LNCAP (cell line): Measurements from ENCODE around the gene TOMT.

Experiments used
- TF ChIP-seq, protein P1 (sequence below): fragments of 450-650 bp; IDR thresholded peaks from 2 replicates; pipeline ENCODE4 v1.5.1; 2017; ENCODE audit warnings: mild to moderate bottlenecking

The TOMT gene

DNA sequence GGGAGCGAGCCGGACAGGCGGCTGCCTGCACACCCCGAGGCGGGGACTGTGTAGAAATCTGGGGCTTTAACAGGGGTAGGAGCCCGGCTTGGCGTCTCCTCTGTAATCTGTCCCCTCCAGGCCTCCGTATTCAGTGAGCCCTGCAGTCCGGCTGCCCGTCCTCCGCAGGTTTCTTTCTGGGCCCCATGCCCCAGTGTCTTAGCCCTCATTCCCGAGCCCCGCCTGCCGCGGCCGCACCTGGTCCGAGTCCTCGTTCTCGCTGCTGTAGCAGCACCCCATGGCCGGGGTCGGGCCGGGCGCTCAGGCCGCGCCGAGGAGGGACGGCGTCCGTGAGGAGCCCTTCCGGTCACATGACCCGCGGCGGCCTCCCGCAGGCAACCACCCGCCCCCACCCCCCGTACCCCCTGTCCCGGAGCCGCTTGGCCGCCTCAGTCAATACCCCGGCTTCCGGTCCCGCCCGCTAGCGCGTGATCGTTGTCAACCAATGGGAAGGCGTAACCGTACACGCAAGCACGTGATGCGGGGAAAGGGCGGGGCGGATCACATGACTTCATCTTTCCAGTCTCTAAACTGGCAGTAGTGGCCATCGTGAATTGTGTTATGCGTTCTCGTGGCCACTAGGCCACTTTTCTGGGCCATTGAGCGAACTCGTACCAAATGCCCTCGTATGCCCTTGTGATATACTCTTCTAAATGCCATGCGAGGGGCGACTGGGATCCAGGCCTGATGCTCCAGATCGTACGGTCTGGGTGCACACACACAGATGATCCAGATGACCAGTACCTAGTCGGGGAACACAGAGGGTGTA lies 2.6 kb upstream of the TOMT start, which contains the start of gene LAMTOR1:
TSS of gene LAMTOR1 (minus strand) at position 352 of the 808 bp plus-strand sequence. CDS start at position 279, 73 bp downstream.
- TF ChIP-seq, protein P1, sequence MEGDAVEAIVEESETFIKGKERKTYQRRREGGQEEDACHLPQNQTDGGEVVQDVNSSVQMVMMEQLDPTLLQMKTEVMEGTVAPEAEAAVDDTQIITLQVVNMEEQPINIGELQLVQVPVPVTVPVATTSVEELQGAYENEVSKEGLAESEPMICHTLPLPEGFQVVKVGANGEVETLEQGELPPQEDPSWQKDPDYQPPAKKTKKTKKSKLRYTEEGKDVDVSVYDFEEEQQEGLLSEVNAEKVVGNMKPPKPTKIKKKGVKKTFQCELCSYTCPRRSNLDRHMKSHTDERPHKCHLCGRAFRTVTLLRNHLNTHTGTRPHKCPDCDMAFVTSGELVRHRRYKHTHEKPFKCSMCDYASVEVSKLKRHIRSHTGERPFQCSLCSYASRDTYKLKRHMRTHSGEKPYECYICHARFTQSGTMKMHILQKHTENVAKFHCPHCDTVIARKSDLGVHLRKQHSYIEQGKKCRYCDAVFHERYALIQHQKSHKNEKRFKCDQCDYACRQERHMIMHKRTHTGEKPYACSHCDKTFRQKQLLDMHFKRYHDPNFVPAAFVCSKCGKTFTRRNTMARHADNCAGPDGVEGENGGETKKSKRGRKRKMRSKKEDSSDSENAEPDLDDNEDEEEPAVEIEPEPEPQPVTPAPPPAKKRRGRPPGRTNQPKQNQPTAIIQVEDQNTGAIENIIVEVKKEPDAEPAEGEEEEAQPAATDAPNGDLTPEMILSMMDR: no peak; the same call in 1 of the 2 replicates

DNA sequence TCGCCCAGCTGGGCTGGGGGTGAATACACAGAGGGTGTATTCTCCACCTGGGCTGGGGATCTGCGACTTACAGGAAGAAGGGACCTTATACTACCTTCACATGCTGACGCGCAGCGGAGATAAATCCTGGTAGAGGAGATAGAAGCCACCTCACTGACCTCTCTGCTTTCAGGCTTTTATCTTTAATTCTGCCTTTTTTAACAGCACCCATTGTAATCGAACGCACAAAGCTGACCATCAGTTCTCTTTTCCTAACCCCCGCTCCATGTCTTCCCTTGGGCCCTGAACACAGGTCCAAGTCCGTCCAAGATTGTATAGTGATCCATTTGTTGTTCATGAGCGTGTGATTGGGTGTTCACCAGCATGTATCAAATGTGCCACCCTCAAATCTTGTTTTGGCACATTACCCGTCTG lies 2.0 kb upstream of the TOMT start:
- TF ChIP-seq, protein P1: no peak

DNA sequence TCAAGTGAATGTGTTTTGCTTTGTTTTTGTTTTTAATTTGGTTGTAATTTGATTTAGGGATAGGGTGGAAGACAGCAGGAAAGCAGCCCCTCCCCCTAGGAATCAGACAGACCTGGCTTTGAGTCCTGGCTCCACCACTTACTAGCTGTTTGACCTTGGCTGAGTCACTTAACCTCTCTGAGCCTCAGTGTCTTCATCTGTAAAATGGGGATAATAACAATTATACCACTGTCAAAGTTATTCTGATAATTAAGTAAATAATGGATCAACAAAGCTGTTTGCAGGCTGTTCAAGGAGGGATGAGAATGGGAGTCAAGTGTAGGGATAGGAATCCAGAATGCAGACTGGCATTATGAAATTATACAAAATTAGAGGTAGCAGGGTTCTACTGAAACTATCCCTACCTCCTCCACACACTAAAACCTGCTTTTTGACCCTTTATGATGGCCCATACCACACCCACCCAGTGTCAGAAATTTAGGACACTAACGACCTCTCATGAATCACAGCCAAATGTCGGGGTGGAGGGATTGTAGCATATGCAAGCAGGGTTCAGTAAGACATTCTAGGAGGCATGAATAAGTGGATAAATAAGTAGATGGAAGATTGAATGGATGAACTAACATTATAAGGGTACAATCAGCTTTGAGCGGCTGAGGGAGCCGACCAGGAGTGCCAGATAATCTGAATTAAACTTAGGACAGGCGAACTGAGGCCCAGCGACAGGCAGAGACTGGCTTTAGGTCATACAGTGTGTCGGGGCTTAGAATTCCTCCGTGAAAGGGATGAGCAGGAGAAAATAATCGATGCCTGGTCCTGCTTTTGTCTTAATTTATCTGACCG lies 5.8 kb downstream of the TOMT start:
- TF ChIP-seq, protein P1: no peak

DNA sequence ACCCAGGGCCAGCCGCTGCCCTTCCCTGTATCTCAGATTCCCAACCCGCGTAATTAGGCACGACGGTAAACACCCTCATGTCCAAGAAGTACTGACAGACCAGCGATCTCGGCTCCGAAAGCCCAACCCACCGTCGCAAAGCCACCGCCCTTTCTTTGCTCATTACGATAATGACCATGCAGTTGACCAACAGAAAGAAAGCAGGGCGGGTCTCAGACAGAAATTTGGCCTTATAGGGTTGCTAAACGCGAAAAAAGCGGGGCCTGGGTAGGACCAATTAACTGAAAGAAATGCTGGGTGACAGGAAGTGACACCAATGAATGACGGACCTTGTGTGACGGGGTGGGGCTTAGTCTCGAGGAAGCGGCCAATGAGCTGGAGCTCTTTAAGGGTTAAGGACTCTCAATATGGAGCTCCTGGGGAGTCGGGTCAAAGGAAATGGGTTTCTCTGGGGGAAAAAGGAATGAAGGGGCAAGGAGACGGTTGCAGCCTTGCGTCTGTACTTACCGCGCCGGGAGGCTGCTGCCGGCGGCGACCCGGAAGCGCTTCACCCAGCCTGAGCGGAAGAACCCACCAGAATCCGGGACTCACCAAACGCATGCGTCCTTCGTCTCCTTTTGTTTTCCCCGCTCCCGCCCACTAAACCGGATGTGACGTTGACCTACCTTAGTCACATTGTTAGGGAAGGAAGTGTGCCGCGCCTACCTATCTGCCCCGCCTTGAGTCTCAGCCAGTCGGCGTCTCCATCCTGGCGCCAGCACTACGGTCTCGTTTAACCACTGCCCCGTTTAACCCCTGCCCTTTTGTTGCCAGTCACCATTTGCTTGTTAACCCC lies 6.6 kb downstream of the TOMT start, which contains the start of gene ANAPC15:
TSS of gene ANAPC15 (minus strand) at position 553 of the 835 bp plus-strand sequence. CDS start 1,419 bp downstream, outside the sequence.
- TF ChIP-seq, protein P1: no peak

DNA sequence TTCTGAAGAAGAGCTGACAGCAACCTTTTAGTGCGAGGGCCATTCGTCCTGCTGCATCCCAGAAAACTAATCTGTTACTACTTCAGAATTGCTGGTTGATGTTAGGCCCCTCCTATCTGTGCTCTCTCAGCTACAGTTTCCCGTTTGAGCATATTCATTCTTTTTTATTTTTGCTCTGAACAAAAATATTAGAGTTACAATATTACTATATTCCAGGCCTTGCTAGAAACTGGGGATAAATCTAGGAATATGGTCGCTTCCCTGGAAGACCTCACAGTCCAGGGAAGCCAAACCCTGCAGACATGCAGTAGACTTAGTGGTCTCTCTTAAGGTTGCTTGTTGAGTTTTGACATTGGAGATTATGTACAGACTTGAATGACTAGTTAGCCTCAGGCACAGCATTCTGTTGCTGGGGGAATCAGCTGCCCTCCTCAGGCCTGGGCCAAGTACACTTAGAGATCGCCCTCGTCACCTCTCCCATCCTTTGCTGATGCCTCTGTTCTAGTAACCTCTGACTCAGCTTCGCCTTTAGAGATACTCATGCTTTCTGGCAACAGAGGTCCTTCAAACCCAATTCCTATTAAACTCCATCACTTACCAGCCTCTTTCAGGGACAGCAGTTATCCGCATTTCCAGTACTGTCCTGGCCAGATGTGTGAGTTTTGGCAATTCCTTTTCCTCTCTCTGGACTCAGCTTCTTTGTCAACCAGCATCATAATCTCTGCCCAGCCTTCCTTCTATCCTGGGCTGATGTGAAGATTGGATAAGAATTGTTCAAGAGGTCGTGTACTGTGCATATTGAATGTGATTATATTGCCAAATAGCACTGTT lies 7.5 kb downstream of the TOMT start:
- TF ChIP-seq, protein P1: no peak

DNA sequence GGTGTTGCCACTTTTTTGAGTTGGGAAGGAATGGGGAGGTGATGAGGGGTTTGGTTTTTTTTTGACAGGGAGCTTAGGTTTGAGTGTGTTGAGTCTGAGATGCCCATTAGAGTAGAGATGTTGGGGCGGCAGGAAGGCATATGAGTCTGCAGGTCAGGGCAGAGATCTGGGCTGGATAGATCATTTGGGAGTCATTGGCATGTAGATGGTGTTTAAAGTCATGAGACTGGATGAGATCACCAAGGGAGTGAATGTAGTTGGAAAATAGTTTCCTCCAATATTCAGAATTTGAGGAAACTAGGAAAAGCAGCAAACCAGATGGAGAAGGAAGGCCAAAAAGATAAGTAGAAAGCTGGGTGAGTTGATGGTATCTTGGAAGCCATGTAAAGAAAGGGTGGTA lies 8.8 kb downstream of the TOMT start:
- TF ChIP-seq, protein P1: no peak
